LoVo (cell line): ENCODE measurements around the gene TESK1.

Source experiments
- DNase-seq: peaks from one replicate; pipeline ENCODE4 v3.0.0-alpha.2; 2016; ENCODE audit warnings: low spot score

The TESK1 gene

GRCh38 chr9:35604578-35605350 is at the start of gene TESK1:
Gene TESK1 (plus strand): TSS chr9:35605262. CDS start chr9:35605620, 358 bp downstream.
- peak; percentile 84 for DNase-seq

GRCh38 chr9:35555881-35556280 is 49.2 kb upstream of the TESK1 start:
- no peak for DNase-seq

GRCh38 chr9:35556776-35557175 is 48.3 kb upstream of the TESK1 start:
- DNase-seq: no peak

- DNase-seq: no peak
Measured at GRCh38 chr9:35557320-35557719, 47.7 kb upstream of the TESK1 start.

- no peak for DNase-seq
Measured at GRCh38 chr9:35558185-35558584, 46.9 kb upstream of the TESK1 start.

GRCh38 chr9:35559792-35560530 is 45.1 kb upstream of the TESK1 start:
- no peak for DNase-seq

- no peak for DNase-seq
Measured at GRCh38 chr9:35560625-35561337, 44.3 kb upstream of the TESK1 start.

- DNase-seq: no peak
Measured at GRCh38 chr9:35561468-35562261, 43.4 kb upstream of the TESK1 start.

- DNase-seq: no peak
Measured at GRCh38 chr9:35562895-35563780, 41.9 kb upstream of the TESK1 start.

GRCh38 chr9:35563791-35564197 is 41.3 kb upstream of the TESK1 start:
- DNase-seq: no peak

- DNase-seq: no peak
Measured at GRCh38 chr9:35564658-35565061, 40.4 kb upstream of the TESK1 start.

GRCh38 chr9:35566417-35566816 is 38.6 kb upstream of the TESK1 start:
- DNase-seq: no peak

- DNase-seq: no peak
Measured at GRCh38 chr9:35568196-35568595, 36.9 kb upstream of the TESK1 start.

- DNase-seq: no peak
Measured at GRCh38 chr9:35569206-35569605, 35.9 kb upstream of the TESK1 start.

GRCh38 chr9:35570709-35571504 is 34.2 kb upstream of the TESK1 start:
- no peak for DNase-seq

GRCh38 chr9:35574578-35575122 is 30.4 kb upstream of the TESK1 start:
- no peak for DNase-seq

GRCh38 chr9:35575478-35575877 is 29.6 kb upstream of the TESK1 start:
- DNase-seq: no peak

GRCh38 chr9:35577486-35577885 is 27.6 kb upstream of the TESK1 start:
- no peak for DNase-seq

GRCh38 chr9:35579130-35579529 is 25.9 kb upstream of the TESK1 start:
- no peak for DNase-seq
